Stimulated activated CD8-positive, alpha-beta memory T cell treated with anti-CD3 and anti-CD28 coated beads, Interleukin-4, amount 100 ng/mL, for 24 hours (primary cell): ENCODE measurements around the gene DPYSL4.
A peak's percentile ranks its signal among the peaks of the same experiment; 100 is the strongest.

Experiments
- DNase-seq: peaks from one replicate; pipeline ENCODE4 v3.0.0-alpha.2; 2020; ENCODE audit warnings: low read depth

Gene DPYSL4

GRCh38 chr10:132243141-132243540 is 56.4 kb downstream of the DPYSL4 start:
- DNase-seq: no peak

GRCh38 chr10:132243626-132244025 is 56.9 kb downstream of the DPYSL4 start:
- DNase-seq: no peak

GRCh38 chr10:132245056-132245455 is 58.3 kb downstream of the DPYSL4 start:
- no peak for DNase-seq

GRCh38 chr10:132246296-132246695 is 59.5 kb downstream of the DPYSL4 start:
- DNase-seq: no peak

GRCh38 chr10:132247943-132248342 is 61.2 kb downstream of the DPYSL4 start:
- no peak for DNase-seq

GRCh38 chr10:132248455-132249225 is 61.9 kb downstream of the DPYSL4 start:
- peak; percentile 14 for DNase-seq

- DNase-seq: no peak
These were observed 62.5 kb downstream of the DPYSL4 start for GRCh38 chr10:132249226-132249724.

GRCh38 chr10:132249824-132250375 is 63.2 kb downstream of the DPYSL4 start:
- DNase-seq: no peak

- no peak for DNase-seq
These were observed 64.0 kb downstream of the DPYSL4 start for GRCh38 chr10:132250481-132251475.

- no peak for DNase-seq
These were observed 65.2 kb downstream of the DPYSL4 start for GRCh38 chr10:132251928-132252327.

GRCh38 chr10:132252412-132252811 is 65.7 kb downstream of the DPYSL4 start:
- DNase-seq: no peak

- no peak for DNase-seq
These were observed 66.4 kb downstream of the DPYSL4 start for GRCh38 chr10:132253092-132253687.

- no peak for DNase-seq
These were observed 68.1 kb downstream of the DPYSL4 start for GRCh38 chr10:132254841-132255240.
